HEK293 (cell line): ENCODE data around the gene FBXW5.

Experiments
- CTCF ChIA-PET: fragments of 350-600 bp; formaldehyde crosslinking; extraction: SDS; loops from one replicate; lab custom pipeline; 2021; ENCODE audit warnings: antibody characterized with exemption; lab: Yijun Ruan, JAX
- POLR2A ChIA-PET: fragments of 300-600 bp; formaldehyde crosslinking; extraction: SDS; loops from one replicate; lab custom pipeline; 2020; ENCODE audit warnings: antibody characterized with exemption, inconsistent platforms; lab: Yijun Ruan, JAX
- H3K27ac ChIP-seq: fragments of 200-500 bp; sonication (Bioruptor generic); 2 replicates; pipeline ENCODE4 v1.5.1; 2014; ENCODE audit warnings: low read depth, low read length, control low read depth, inconsistent platforms; ENCODE audit errors: extremely low read depth
- H3K36me3 ChIP-seq, 2 experiments: fragments of 200-500 bp in 1 of 2; sonication (Bioruptor generic) in 1 of 2; 1 replicate in 1 of 2; 2 replicates in 1 of 2; pipeline ENCODE4 v1.5.1; 2014 to 2017; ENCODE audit warnings: inconsistent platforms in 2 of 2, low read length in 2 of 2; ENCODE audit not compliant: control insufficient read depth in 2 of 2, insufficient read depth in 1 of 2
- H3K4me1 ChIP-seq: fragments of 200-500 bp; sonication (Bioruptor generic); 2 replicates; pipeline ENCODE4 v1.5.1; 2014; ENCODE audit warnings: mild to moderate bottlenecking, low read length, inconsistent platforms; ENCODE audit not compliant: control insufficient read depth, insufficient read depth
- H3K4me3 ChIP-seq: 2 replicates; pipeline ENCODE4 v1.5.1; 2011; ENCODE audit warnings: low read depth, mild to moderate bottlenecking, control low read depth, low read length, moderate library complexity
- H3K9me3 ChIP-seq: fragments of 200-500 bp; sonication (Bioruptor generic); 2 replicates; pipeline ENCODE4 v1.5.1; 2014; ENCODE audit warnings: low read depth, low read length, inconsistent platforms; ENCODE audit not compliant: control insufficient read depth, insufficient read depth
- PRDM1 ChIP-seq: fragments of 450-650 bp; formaldehyde crosslinking; IDR thresholded peaks from 2 replicates; pipeline ENCODE4; 2016; ENCODE audit warnings: missing biosample characterization, missing genetic modification characterization
- SP3 ChIP-seq: fragments of 450-650 bp; formaldehyde crosslinking; IDR thresholded peaks from 2 replicates; pipeline ENCODE4 v1.5.1; 2016; ENCODE audit warnings: missing biosample characterization, missing genetic modification characterization
- ZBTB20 ChIP-seq: fragments of 450-650 bp; formaldehyde crosslinking; IDR thresholded peaks from 2 replicates; pipeline ENCODE4 v1.5.1; 2016; ENCODE audit warnings: missing biosample characterization, missing genetic modification characterization
- ZBTB21 ChIP-seq: fragments of 450-650 bp; formaldehyde crosslinking; IDR thresholded peaks from 2 replicates; pipeline ENCODE4 v1.5.1; 2017; ENCODE audit warnings: missing biosample characterization, missing genetic modification characterization
- ZBTB7A ChIP-seq: fragments of 450-650 bp; formaldehyde crosslinking; IDR thresholded peaks from 2 replicates; pipeline ENCODE4 v1.5.1; 2016; ENCODE audit warnings: low read depth, missing biosample characterization, missing genetic modification characterization
- ZFP69B ChIP-seq: fragments of 450-650 bp; formaldehyde crosslinking; IDR thresholded peaks from 2 replicates; pipeline ENCODE4 v1.5.1; 2016; ENCODE audit warnings: missing biosample characterization, missing genetic modification characterization
- ZIC2 ChIP-seq: fragments of 450-650 bp; formaldehyde crosslinking; IDR thresholded peaks from 2 replicates; pipeline ENCODE4 v1.5.1; 2016; ENCODE audit warnings: missing biosample characterization, missing genetic modification characterization
- ZNF133 ChIP-seq: fragments of 450-650 bp; formaldehyde crosslinking; IDR thresholded peaks from 2 replicates; pipeline ENCODE4 v1.5.1; 2016; ENCODE audit warnings: missing biosample characterization, missing genetic modification characterization
- ZNF239 ChIP-seq: fragments of 450-650 bp; formaldehyde crosslinking; IDR thresholded peaks from 2 replicates; pipeline ENCODE4 v1.5.1; 2016; ENCODE audit warnings: missing biosample characterization, missing genetic modification characterization
- ZNF324 ChIP-seq: fragments of 450-650 bp; formaldehyde crosslinking; IDR thresholded peaks from 2 replicates; pipeline ENCODE4 v1.5.1; 2016; ENCODE audit warnings: missing biosample characterization, missing genetic modification characterization
- ZNF37A ChIP-seq: fragments of 450-650 bp; IDR thresholded peaks from 2 replicates; pipeline ENCODE4 v1.5.1; 2018; ENCODE audit warnings: missing biosample characterization, missing genetic modification characterization
- ZNF391 ChIP-seq: fragments of 450-650 bp; formaldehyde crosslinking; IDR thresholded peaks from 2 replicates; pipeline ENCODE4 v1.5.1; 2016; ENCODE audit warnings: low read depth, missing biosample characterization, missing genetic modification characterization, borderline replicate concordance
- ZNF670 ChIP-seq: fragments of 450-650 bp; formaldehyde crosslinking; IDR thresholded peaks from 2 replicates; pipeline ENCODE4 v1.5.1; 2016; ENCODE audit warnings: missing biosample characterization, missing genetic modification characterization, low read depth
- ZNF701 ChIP-seq: fragments of 450-650 bp; formaldehyde crosslinking; IDR thresholded peaks from 2 replicates; pipeline ENCODE4 v1.5.1; 2016; ENCODE audit warnings: missing biosample characterization, missing genetic modification characterization
- ZNF830 ChIP-seq: fragments of 450-650 bp; IDR thresholded peaks from 2 replicates; pipeline ENCODE4 v1.5.0; 2018; ENCODE audit warnings: missing biosample characterization, missing genetic modification characterization, low read depth, mild to moderate bottlenecking, moderate library complexity
- ZNF837 ChIP-seq: fragments of 450-650 bp; formaldehyde crosslinking; IDR thresholded peaks from 2 replicates; pipeline ENCODE4 v1.5.1; 2016; ENCODE audit warnings: missing biosample characterization, missing genetic modification characterization
- ZSCAN4 ChIP-seq: fragments of 450-650 bp; formaldehyde crosslinking; IDR thresholded peaks from 2 replicates; pipeline ENCODE4 v1.5.1; 2017; ENCODE audit warnings: missing biosample characterization, missing genetic modification characterization
- TF ChIP-seq, protein P1 (sequence below): fragments of 450-650 bp; formaldehyde crosslinking; conservative IDR thresholded peaks from 2 replicates; pipeline ENCODE4 v1.5.1; 2016; ENCODE audit warnings: low read depth, missing biosample characterization, missing genetic modification characterization
- TF ChIP-seq, protein P2 (sequence below): fragments of 450-650 bp; formaldehyde crosslinking; IDR thresholded peaks from 2 replicates; pipeline ENCODE4 v1.5.1; 2016; ENCODE audit warnings: missing biosample characterization, missing genetic modification characterization, borderline replicate concordance
- TF ChIP-seq, protein P3 (sequence below): fragments of 450-650 bp; formaldehyde crosslinking; IDR thresholded peaks from 2 replicates; pipeline ENCODE4 v1.5.1; 2016; ENCODE audit warnings: missing biosample characterization, missing genetic modification characterization

Gene FBXW5

DNA sequence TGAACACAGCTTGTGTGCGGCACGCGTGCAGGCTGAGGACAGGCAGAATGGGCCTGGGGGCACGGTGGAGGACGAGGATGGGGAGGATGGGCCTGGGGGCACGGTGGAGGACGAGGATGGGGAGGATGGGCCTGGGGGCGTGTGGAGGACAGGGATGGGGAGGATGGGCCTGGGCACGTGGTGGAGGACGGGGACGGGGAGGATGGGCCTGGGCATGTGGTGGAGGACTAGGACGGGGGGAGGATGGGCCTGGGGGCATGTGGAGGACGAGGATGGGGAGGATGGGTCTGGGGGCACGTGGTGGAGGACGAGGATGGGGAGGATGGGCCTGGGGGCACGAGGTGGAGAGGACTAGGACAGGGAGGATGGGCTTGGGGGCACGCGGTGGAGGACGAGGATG lies 22.0 kb downstream of the FBXW5 start:
- CTCF ChIA-PET: no interaction called here
- H3K27ac ChIP-seq: no peak overlapping the region
- no peaks in the 10 kb centered on the region for H3K9me3 ChIP-seq
- TF ChIP-seq ZNF37A (tag by site-specific recombination) (no peak), ZNF670 (tag by site-specific recombination) (no peak), ZNF324 (no peak), ZNF701 (tag by site-specific recombination) (no peak), ZNF837 (tag by site-specific recombination) (no peak), ZBTB21 (tag by site-specific recombination) (no peak), ZNF239 (tag by site-specific recombination) (no peak), ZIC2 (tag by site-specific recombination) (no peak), ZBTB20 (tag by site-specific recombination) (no peak), SP3 (tag by site-specific recombination) (no peak), ZNF391 (tag by site-specific recombination) (no peak), PRDM1 (tag by site-specific recombination) (no peak), ZNF133 (tag by site-specific recombination) (no peak), ZNF830 (tag by site-specific recombination) (no peak), ZSCAN4 (tag by site-specific recombination) (no peak), ZBTB7A (tag by site-specific recombination) (no peak), ZFP69B (no peak)
- TF ChIP-seq, protein P1, sequence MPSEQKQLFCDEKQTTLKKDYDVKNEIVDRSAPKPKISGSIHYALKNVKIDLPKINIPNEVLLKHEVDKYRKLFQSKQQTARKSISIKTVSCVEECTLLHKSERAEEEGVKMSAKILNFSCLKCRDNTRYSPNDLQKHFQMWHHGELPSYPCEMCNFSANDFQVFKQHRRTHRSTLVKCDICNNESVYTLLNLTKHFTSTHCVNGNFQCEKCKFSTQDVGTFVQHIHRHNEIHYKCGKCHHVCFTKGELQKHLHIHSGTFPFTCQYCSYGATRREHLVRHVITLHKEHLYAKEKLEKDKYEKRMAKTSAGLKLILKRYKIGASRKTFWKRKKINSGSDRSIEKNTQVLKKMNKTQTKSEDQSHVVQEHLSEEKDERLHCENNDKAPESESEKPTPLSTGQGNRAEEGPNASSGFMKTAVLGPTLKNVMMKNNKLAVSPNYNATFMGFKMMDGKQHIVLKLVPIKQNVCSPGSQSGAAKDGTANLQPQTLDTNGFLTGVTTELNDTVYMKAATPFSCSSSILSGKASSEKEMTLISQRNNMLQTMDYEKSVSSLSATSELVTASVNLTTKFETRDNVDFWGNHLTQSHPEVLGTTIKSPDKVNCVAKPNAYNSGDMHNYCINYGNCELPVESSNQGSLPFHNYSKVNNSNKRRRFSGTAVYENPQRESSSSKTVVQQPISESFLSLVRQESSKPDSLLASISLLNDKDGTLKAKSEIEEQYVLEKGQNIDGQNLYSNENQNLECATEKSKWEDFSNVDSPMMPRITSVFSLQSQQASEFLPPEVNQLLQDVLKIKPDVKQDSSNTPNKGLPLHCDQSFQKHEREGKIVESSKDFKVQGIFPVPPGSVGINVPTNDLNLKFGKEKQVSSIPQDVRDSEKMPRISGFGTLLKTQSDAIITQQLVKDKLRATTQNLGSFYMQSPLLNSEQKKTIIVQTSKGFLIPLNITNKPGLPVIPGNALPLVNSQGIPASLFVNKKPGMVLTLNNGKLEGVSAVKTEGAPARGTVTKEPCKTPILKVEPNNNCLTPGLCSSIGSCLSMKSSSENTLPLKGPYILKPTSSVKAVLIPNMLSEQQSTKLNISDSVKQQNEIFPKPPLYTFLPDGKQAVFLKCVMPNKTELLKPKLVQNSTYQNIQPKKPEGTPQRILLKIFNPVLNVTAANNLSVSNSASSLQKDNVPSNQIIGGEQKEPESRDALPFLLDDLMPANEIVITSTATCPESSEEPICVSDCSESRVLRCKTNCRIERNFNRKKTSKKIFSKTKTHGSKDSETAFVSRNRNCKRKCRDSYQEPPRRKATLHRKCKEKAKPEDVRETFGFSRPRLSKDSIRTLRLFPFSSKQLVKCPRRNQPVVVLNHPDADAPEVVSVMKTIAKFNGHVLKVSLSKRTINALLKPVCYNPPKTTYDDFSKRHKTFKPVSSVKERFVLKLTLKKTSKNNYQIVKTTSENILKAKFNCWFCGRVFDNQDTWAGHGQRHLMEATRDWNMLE (tag by site-specific recombination): no peak
- TF ChIP-seq, protein P2, sequence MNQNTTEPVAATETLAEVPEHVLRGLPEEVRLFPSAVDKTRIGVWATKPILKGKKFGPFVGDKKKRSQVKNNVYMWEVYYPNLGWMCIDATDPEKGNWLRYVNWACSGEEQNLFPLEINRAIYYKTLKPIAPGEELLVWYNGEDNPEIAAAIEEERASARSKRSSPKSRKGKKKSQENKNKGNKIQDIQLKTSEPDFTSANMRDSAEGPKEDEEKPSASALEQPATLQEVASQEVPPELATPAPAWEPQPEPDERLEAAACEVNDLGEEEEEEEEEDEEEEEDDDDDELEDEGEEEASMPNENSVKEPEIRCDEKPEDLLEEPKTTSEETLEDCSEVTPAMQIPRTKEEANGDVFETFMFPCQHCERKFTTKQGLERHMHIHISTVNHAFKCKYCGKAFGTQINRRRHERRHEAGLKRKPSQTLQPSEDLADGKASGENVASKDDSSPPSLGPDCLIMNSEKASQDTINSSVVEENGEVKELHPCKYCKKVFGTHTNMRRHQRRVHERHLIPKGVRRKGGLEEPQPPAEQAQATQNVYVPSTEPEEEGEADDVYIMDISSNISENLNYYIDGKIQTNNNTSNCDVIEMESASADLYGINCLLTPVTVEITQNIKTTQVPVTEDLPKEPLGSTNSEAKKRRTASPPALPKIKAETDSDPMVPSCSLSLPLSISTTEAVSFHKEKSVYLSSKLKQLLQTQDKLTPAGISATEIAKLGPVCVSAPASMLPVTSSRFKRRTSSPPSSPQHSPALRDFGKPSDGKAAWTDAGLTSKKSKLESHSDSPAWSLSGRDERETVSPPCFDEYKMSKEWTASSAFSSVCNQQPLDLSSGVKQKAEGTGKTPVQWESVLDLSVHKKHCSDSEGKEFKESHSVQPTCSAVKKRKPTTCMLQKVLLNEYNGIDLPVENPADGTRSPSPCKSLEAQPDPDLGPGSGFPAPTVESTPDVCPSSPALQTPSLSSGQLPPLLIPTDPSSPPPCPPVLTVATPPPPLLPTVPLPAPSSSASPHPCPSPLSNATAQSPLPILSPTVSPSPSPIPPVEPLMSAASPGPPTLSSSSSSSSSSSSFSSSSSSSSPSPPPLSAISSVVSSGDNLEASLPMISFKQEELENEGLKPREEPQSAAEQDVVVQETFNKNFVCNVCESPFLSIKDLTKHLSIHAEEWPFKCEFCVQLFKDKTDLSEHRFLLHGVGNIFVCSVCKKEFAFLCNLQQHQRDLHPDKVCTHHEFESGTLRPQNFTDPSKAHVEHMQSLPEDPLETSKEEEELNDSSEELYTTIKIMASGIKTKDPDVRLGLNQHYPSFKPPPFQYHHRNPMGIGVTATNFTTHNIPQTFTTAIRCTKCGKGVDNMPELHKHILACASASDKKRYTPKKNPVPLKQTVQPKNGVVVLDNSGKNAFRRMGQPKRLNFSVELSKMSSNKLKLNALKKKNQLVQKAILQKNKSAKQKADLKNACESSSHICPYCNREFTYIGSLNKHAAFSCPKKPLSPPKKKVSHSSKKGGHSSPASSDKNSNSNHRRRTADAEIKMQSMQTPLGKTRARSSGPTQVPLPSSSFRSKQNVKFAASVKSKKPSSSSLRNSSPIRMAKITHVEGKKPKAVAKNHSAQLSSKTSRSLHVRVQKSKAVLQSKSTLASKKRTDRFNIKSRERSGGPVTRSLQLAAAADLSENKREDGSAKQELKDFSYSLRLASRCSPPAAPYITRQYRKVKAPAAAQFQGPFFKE (tag by site-specific recombination): no peak
- TF ChIP-seq, protein P3, sequence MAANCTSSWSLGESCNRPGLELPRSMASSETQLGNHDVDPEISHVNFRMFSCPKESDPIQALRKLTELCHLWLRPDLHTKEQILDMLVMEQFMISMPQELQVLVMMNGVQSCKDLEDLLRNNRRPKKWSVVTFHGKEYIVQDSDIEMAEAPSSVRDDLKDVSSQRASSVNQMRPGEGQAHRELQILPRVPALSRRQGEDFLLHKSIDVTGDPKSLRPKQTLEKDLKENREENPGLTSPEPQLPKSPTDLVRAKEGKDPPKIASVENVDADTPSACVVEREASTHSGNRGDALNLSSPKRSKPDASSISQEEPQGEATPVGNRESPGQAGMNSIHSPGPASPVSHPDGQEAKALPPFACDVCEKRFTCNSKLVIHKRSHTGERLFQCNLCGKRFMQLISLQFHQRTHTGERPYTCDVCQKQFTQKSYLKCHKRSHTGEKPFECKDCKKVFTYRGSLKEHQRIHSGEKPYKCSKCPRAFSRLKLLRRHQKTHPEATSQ: no peak
- POLR2A ChIA-PET: no interaction called here
- no peak overlapping the region for H3K4me3 ChIP-seq
- peaks cover 0 to 71% of the 10 kb centered on the region in 2 experiments; a peak in 2 of 3 replicates for H3K36me3 ChIP-seq
- H3K4me1 ChIP-seq: no peaks in the 10 kb centered on the region
